Colonic mucosa (tissue), 4 donors: ENCODE data around the gene BMP2K. TPM values are rescaled to one million over a fixed set of nuclear protein-coding genes. Genes with fewer than 3 reads are reported as not detected.
A peak's percentile ranks its signal among the peaks of the same experiment; 100 is the strongest.
"Not testable (repeated sequence)": the region's sequence is repeated elsewhere in the genome, so short reads cannot be mapped to it uniquely, and the experiment has no call there.

Source experiments
- DNase-seq: peaks from one replicate; pipeline ENCODE4 v3.0.0-alpha.2; 2020
- H3K27ac ChIP-seq: fragments of 200-600 bp; one replicate; pipeline ENCODE4 v1.8.0; 2021
- H3K27me3 ChIP-seq: fragments of 200-600 bp; one replicate; pipeline ENCODE4 v1.8.0; 2021
- H3K36me3 ChIP-seq: fragments of 200-600 bp; one replicate; pipeline ENCODE4 v1.8.0; 2021
- H3K4me1 ChIP-seq: fragments of 200-600 bp; one replicate; pipeline ENCODE4 v1.8.0; 2021; ENCODE audit warnings: mild to moderate bottlenecking
- H3K4me3 ChIP-seq: fragments of 200-600 bp; one replicate; pipeline ENCODE4 v1.8.0; 2021
- H3K9ac ChIP-seq, 2 donors: one replicate each; pipeline ENCODE4 v1.7.0; 2013; ENCODE audit warnings: control low read depth in 2 of 2, low read depth in 2 of 2, low read length in 2 of 2
- H3K9me3 ChIP-seq: fragments of 200-600 bp; one replicate; pipeline ENCODE4 v1.8.0; 2021
- CTCF ChIP-seq: fragments of 200-600 bp; IDR thresholded peaks from one replicate; pipeline ENCODE4 v1.8.0; 2022; ENCODE audit warnings: antibody characterized with exemption, mild to moderate bottlenecking
- intact Hi-C: fragments of 100-400 bp; cut with DNase I; formaldehyde crosslinking; loops from one replicate; pipeline ENCODE4 v1.14.1; 2022
- total RNA-seq, 2 donors: library from RNA; stranded (reverse); fragmentation: NEBNext Ultra II Directional in 1 of 2; extraction: Animal tissue kit (Norgen Biotek cat#: 25700) in 1 of 2; gene quantifications; one replicate each; pipeline ENCODE4 v1.2.1, GENCODE V29; 2021
- donor health status: healthy.
- donor health status: DM: no; HTN: no; CAD: no.
- donor health status: DM: no; HTN: no; CAD: no.

The BMP2K gene
- total RNA-seq, 2 donors from 2014 or later: 52.4 to 55.7 TPM

GRCh38 chr4:78864405-78865024, 88.4 kb downstream of the BMP2K start:
- H3K27ac ChIP-seq: no peak overlapping the region
- peak; percentile 74 for TF ChIP-seq CTCF
- no peak for DNase-seq
- no peak overlapping the region for H3K9ac ChIP-seq
- no peak overlapping the region for H3K4me3 ChIP-seq
- no peaks in the 10 kb centered on the region for H3K27me3 ChIP-seq
- intact Hi-C loops: no loop called here
- no peaks in the 10 kb centered on the region for H3K36me3 ChIP-seq
- H3K4me1 ChIP-seq: no peaks in the 10 kb centered on the region
- no peaks in the 10 kb centered on the region for H3K9me3 ChIP-seq

GRCh38 chr4:78865451-78865850, 89.3 kb downstream of the BMP2K start:
- no peaks in the 10 kb centered on the region for H3K9me3 ChIP-seq
- peak; percentile 35 for DNase-seq
- no peak overlapping the region for H3K4me3 ChIP-seq
- H3K27ac ChIP-seq: no peak overlapping the region
- no peaks in the 10 kb centered on the region for H3K4me1 ChIP-seq
- intact Hi-C loops: no loop called here
- H3K36me3 ChIP-seq: no peaks in the 10 kb centered on the region
- no peak overlapping the region for H3K9ac ChIP-seq
- H3K27me3 ChIP-seq: no peaks in the 10 kb centered on the region
- TF ChIP-seq CTCF: no peak

- H3K4me1 ChIP-seq, H3K9ac ChIP-seq, H3K27ac ChIP-seq, H3K9me3 ChIP-seq, H3K27me3 ChIP-seq, H3K4me3 ChIP-seq, intact Hi-C loops, DNase-seq, H3K36me3 ChIP-seq: not testable (repeated sequence)
These were observed 92.6 kb downstream of the BMP2K start for GRCh38 chr4:78868712-78869111.

GRCh38 chr4:78870056-78870455, 93.9 kb downstream of the BMP2K start:
- no peaks in the 10 kb centered on the region for H3K36me3 ChIP-seq
- no peak for DNase-seq
- intact Hi-C loops: no loop called here

GRCh38 chr4:78876568-78877320, 100.6 kb downstream of the BMP2K start:
- TF ChIP-seq CTCF: no peak
- no peaks in the 10 kb centered on the region for H3K27me3 ChIP-seq
- no peak overlapping the region for H3K9ac ChIP-seq
- H3K27ac ChIP-seq: no peak overlapping the region
- intact Hi-C loops: no loop called here
- no peaks in the 10 kb centered on the region for H3K4me1 ChIP-seq
- no peaks in the 10 kb centered on the region for H3K36me3 ChIP-seq
- H3K9me3 ChIP-seq: no peaks in the 10 kb centered on the region
- DNase-seq: no peak
- H3K4me3 ChIP-seq: no peak overlapping the region

More at GRCh38 chr4:78870056-78870455, 93.9 kb downstream of the BMP2K start:
- no peak overlapping the region for H3K9ac ChIP-seq
- no peaks in the 10 kb centered on the region for H3K9me3 ChIP-seq
- no peak overlapping the region for H3K27ac ChIP-seq
- no peak for TF ChIP-seq CTCF
- H3K4me3 ChIP-seq: no peak overlapping the region
- H3K4me1 ChIP-seq: no peaks in the 10 kb centered on the region
- H3K27me3 ChIP-seq: no peaks in the 10 kb centered on the region

GRCh38 chr4:78878031-78878430, 101.9 kb downstream of the BMP2K start:
- no peaks in the 10 kb centered on the region for H3K36me3 ChIP-seq

More at GRCh38 chr4:78878031-78878430, 101.9 kb downstream of the BMP2K start:
- Histone ChIP-seq H3K4me1 (no peaks in the 10 kb centered on the region), H3K27me3 (no peaks in the 10 kb centered on the region), H3K9me3 (no peaks in the 10 kb centered on the region), H3K4me3 (no peak overlapping the region), H3K27ac (no peak overlapping the region), H3K9ac (no peak overlapping the region)
- no peak for DNase-seq
- intact Hi-C loops: no loop called here
- no peak for TF ChIP-seq CTCF
